HEK293 (cell line): ENCODE data around the gene KIFC1.
A peak's percentile ranks its signal among the peaks of the same experiment; 100 is the strongest.

Source experiments
- KLF1 ChIP-seq: fragments of 450-650 bp; formaldehyde crosslinking; IDR thresholded peaks from 2 replicates; pipeline ENCODE4 v1.5.1; 2016; ENCODE audit warnings: missing biosample characterization, missing genetic modification characterization
- KLF10 ChIP-seq: fragments of 450-650 bp; IDR thresholded peaks from 2 replicates; pipeline ENCODE4 v1.5.1; 2018; ENCODE audit warnings: missing biosample characterization, mild to moderate bottlenecking, missing genetic modification characterization
- KLF9 ChIP-seq: fragments of 450-650 bp; formaldehyde crosslinking; IDR thresholded peaks from 2 replicates; pipeline ENCODE4 v1.5.1; 2016; ENCODE audit warnings: missing biosample characterization, missing genetic modification characterization, low read depth
- MEIS1 ChIP-seq: sonication (generic); formaldehyde crosslinking; IDR thresholded peaks from 2 replicates; pipeline ENCODE4 v1.8.1; 2022; ENCODE audit warnings: missing genetic modification reagents, mild to moderate bottlenecking, borderline replicate concordance
- PRDM6 ChIP-seq: fragments of 450-650 bp; formaldehyde crosslinking; IDR thresholded peaks from 2 replicates; pipeline ENCODE4 v1.5.1; 2017; ENCODE audit warnings: missing biosample characterization, missing genetic modification characterization
- ZBTB11 ChIP-seq: fragments of 450-650 bp; formaldehyde crosslinking; conservative IDR thresholded peaks from 2 replicates; pipeline ENCODE4 v1.5.1; 2016; ENCODE audit warnings: low read depth, missing biosample characterization, missing genetic modification characterization
- ZBTB8A ChIP-seq: fragments of 450-650 bp; formaldehyde crosslinking; IDR thresholded peaks from 2 replicates; pipeline ENCODE4 v1.5.1; 2016; ENCODE audit warnings: missing biosample characterization, missing genetic modification characterization
- ZFP37 ChIP-seq: fragments of 450-650 bp; formaldehyde crosslinking; IDR thresholded peaks from 2 replicates; pipeline ENCODE4 v1.5.1; 2016; ENCODE audit warnings: missing biosample characterization, missing genetic modification characterization
- ZNF138 ChIP-seq: fragments of 450-650 bp; formaldehyde crosslinking; IDR thresholded peaks from 2 replicates; pipeline ENCODE4 v1.5.1; 2016; ENCODE audit warnings: missing biosample characterization, missing genetic modification characterization, borderline replicate concordance
- ZNF140 ChIP-seq: fragments of 450-650 bp; formaldehyde crosslinking; IDR thresholded peaks from 2 replicates; pipeline ENCODE4 v1.5.1; 2016; ENCODE audit warnings: missing biosample characterization, missing genetic modification characterization
- ZNF175 ChIP-seq: fragments of 450-650 bp; formaldehyde crosslinking; IDR thresholded peaks from 2 replicates; pipeline ENCODE4 v1.5.1; 2016; ENCODE audit warnings: missing biosample characterization, missing genetic modification characterization
- ZNF202 ChIP-seq: fragments of 450-650 bp; formaldehyde crosslinking; IDR thresholded peaks from 2 replicates; pipeline ENCODE4 v1.5.1; 2016; ENCODE audit warnings: missing biosample characterization, missing genetic modification characterization, borderline replicate concordance
- ZNF266 ChIP-seq: fragments of 450-650 bp; formaldehyde crosslinking; IDR thresholded peaks from 2 replicates; pipeline ENCODE4 v1.5.1; 2016; ENCODE audit warnings: missing biosample characterization, missing genetic modification characterization, low read depth
- ZNF394 ChIP-seq: fragments of 450-650 bp; formaldehyde crosslinking; IDR thresholded peaks from 2 replicates; pipeline ENCODE4 v1.5.1; 2016; ENCODE audit warnings: missing biosample characterization, missing genetic modification characterization, mild to moderate bottlenecking, moderate library complexity, borderline replicate concordance
- ZNF404 ChIP-seq: fragments of 450-650 bp; formaldehyde crosslinking; IDR thresholded peaks from 2 replicates; pipeline ENCODE4 v1.5.1; 2017; ENCODE audit warnings: missing biosample characterization, missing genetic modification characterization
- ZNF416 ChIP-seq: fragments of 450-650 bp; formaldehyde crosslinking; IDR thresholded peaks from 2 replicates; pipeline ENCODE4 v1.5.1; 2016; ENCODE audit warnings: missing biosample characterization, missing genetic modification characterization
- ZNF510 ChIP-seq: fragments of 450-650 bp; formaldehyde crosslinking; IDR thresholded peaks from 2 replicates; pipeline ENCODE4 v1.5.1; 2018; ENCODE audit warnings: mild to moderate bottlenecking, missing genetic modification characterization, missing biosample characterization; ENCODE audit not compliant: insufficient replicate concordance
- ZNF513 ChIP-seq: fragments of 450-650 bp; IDR thresholded peaks from 2 replicates; pipeline ENCODE4 v1.5.1; 2018; ENCODE audit warnings: missing biosample characterization, missing genetic modification characterization
- ZNF530 ChIP-seq: fragments of 450-650 bp; formaldehyde crosslinking; IDR thresholded peaks from 2 replicates; pipeline ENCODE4 v1.5.1; 2016; ENCODE audit warnings: low read depth, missing biosample characterization, missing genetic modification characterization
- ZNF555 ChIP-seq: fragments of 450-650 bp; formaldehyde crosslinking; conservative IDR thresholded peaks from 2 replicates; pipeline ENCODE4 v1.5.1; 2017; ENCODE audit warnings: missing biosample characterization, mild to moderate bottlenecking, missing genetic modification characterization, inconsistent platforms
- ZNF560 ChIP-seq: fragments of 450-650 bp; formaldehyde crosslinking; IDR thresholded peaks from 2 replicates; pipeline ENCODE4 v1.5.1; 2017; ENCODE audit warnings: missing biosample characterization, missing genetic modification characterization, borderline replicate concordance
- ZNF596 ChIP-seq: fragments of 450-650 bp; IDR thresholded peaks from 2 replicates; pipeline ENCODE4 v1.5.0; 2018; ENCODE audit warnings: missing biosample characterization, mild to moderate bottlenecking, missing genetic modification characterization, moderate library complexity
- ZNF623 ChIP-seq: fragments of 450-650 bp; formaldehyde crosslinking; IDR thresholded peaks from 2 replicates; pipeline ENCODE4 v1.5.1; 2016; ENCODE audit warnings: missing biosample characterization, missing genetic modification characterization
- ZNF654 ChIP-seq: fragments of 450-650 bp; formaldehyde crosslinking; IDR thresholded peaks from 2 replicates; pipeline ENCODE4 v1.5.1; 2016; ENCODE audit warnings: low read depth, missing biosample characterization, missing genetic modification characterization
- ZNF664 ChIP-seq: fragments of 450-650 bp; formaldehyde crosslinking; IDR thresholded peaks from 2 replicates; pipeline ENCODE4 v1.5.1; 2016; ENCODE audit warnings: missing biosample characterization, missing genetic modification characterization
- ZNF768 ChIP-seq: fragments of 450-650 bp; formaldehyde crosslinking; IDR thresholded peaks from 2 replicates; pipeline ENCODE4 v1.5.1; 2018; ENCODE audit warnings: missing biosample characterization, mild to moderate bottlenecking, missing genetic modification characterization
- ZXDB ChIP-seq: fragments of 450-650 bp; formaldehyde crosslinking; IDR thresholded peaks from 2 replicates; pipeline ENCODE4 v1.5.1; 2016; ENCODE audit warnings: missing biosample characterization, missing genetic modification characterization

KIFC1 gene

GRCh38 chr6:33367009-33367714, 24.5 kb upstream of the KIFC1 start (continued):
- TF ChIP-seq ZNF510 (tag by site-specific recombination): peak; percentile 33
- TF ChIP-seq ZNF266 (tag by site-specific recombination): peak; percentile 76; the same call in 1 of the 2 replicates
- TF ChIP-seq MEIS1 (CRISPR knock-in tag): no peak
- no peak for TF ChIP-seq KLF9 (tag by site-specific recombination)
- TF ChIP-seq ZBTB11 (tag by site-specific recombination): peak; percentile 62
- no peak for TF ChIP-seq KLF1
- 0 out of 2 replicates have a peak, but pooled peaks have one; percentile 47 for TF ChIP-seq ZNF664 (tag by site-specific recombination)
- no peak for TF ChIP-seq ZFP37 (tag by site-specific recombination)
- TF ChIP-seq ZXDB (tag by site-specific recombination): 0 out of 2 replicates have a peak, but pooled peaks have one; percentile 42
- no peak for TF ChIP-seq KLF10 (tag by site-specific recombination)
- peak; percentile 64 for TF ChIP-seq ZNF623 (tag by site-specific recombination)
- TF ChIP-seq ZNF140 (tag by site-specific recombination): peak; percentile 50; the same call in 1 of the 2 replicates
- TF ChIP-seq ZNF768 (tag by site-specific recombination): 0 out of 2 replicates have a peak, but pooled peaks have one; percentile 28
- TF ChIP-seq PRDM6 (tag by site-specific recombination): no peak
- TF ChIP-seq ZNF530 (tag by site-specific recombination): peak; percentile 71
- TF ChIP-seq ZBTB8A: peak; percentile 60
- peak; percentile 49; the same call in 1 of the 2 replicates for TF ChIP-seq ZNF202 (tag by site-specific recombination)
- TF ChIP-seq ZNF654 (tag by site-specific recombination): peak; percentile 29; the same call in 1 of the 2 replicates
- no peak for TF ChIP-seq ZNF596 (tag by site-specific recombination)
- no peak for TF ChIP-seq ZNF416
- TF ChIP-seq ZNF175: no peak
- TF ChIP-seq ZNF560: peak; percentile 37; the same call in 1 of the 2 replicates
- TF ChIP-seq ZNF394 (tag by site-specific recombination): peak; percentile 92
- no peak; the same call in 1 of the 2 replicates for TF ChIP-seq ZNF555 (tag by site-specific recombination)
- no peak for TF ChIP-seq ZNF138 (tag by site-specific recombination)
- TF ChIP-seq ZNF404 (tag by site-specific recombination): 0 out of 2 replicates have a peak, but pooled peaks have one; percentile 56
- TF ChIP-seq ZNF513 (tag by site-specific recombination): no peak
- TF ChIP-seq, all 188 proteins: peak for 21
